Measurements from ENCODE around the gene CSNK1A1. TPM values are rescaled to one million over a fixed set of nuclear protein-coding genes. Genes with fewer than 3 reads are reported as not detected.

CSNK1A1 gene
- polyA plus RNA-seq, 2 of the 4 experiments (the other 2 are of a cell fraction): 123 to 218 TPM

GRCh38 chr5:149545327-149545726 lies 5.9 kb downstream of the CSNK1A1 start:
- H3K4me3 ChIP-seq: no peak overlapping the region
- H3K4me1 ChIP-seq: peaks cover 40% of the 10 kb centered on the region
- H3K27ac ChIP-seq: no peak overlapping the region
- 83% methylated on average over 6 of the region's 6 CpGs for WGBS (ENCODE audit: missing lambda C conversion rate)
- ChIA-PET POLR2A (no interaction called here), CTCF (interaction anchor here (0.6 to 1.7 kb wide), 5 partner anchors 19 to 102 kb away, joined by 3 to 6 read pairs (median 3); no protein-coding TSS in a partner anchor)
- ATAC-seq (no peak), FAIRE-seq (no peak), DNase-seq (ENCODE audit: low read depth in 1 of 2, low spot score in 1 of 2) (no peak)
- no peaks in the 10 kb centered on the region for H3K9me3 ChIP-seq
- no peak overlapping the region for H3K4me2 ChIP-seq
- no peak for TF ChIP-seq MAZ (IDR thresholded peaks at IDR 0.05; ENCODE audit: borderline replicate concordance, low read depth, low read length)
- no peak for TF ChIP-seq KDM5A (IDR thresholded peaks at IDR 0.05)
- no peak for TF ChIP-seq MYC (IDR thresholded peaks at IDR 0.05; ENCODE audit: borderline replicate concordance, low read length)
- no peak for TF ChIP-seq SMC3 (IDR thresholded peaks at IDR 0.05)
- TF ChIP-seq MAX (IDR thresholded peaks at IDR 0.05): no peak

GRCh38 chr5:149544028-149544420 lies 7.2 kb downstream of the CSNK1A1 start:
- DNase-seq (ENCODE audit: low read depth in 1 of 2, low spot score in 1 of 2): no peak
- H3K4me2 ChIP-seq: no peak overlapping the region
- no peak overlapping the region for H3K27ac ChIP-seq
- WGBS (ENCODE audit: missing lambda C conversion rate): 86% methylated on average over 3 of the region's 3 CpGs
- CTCF ChIA-PET: interaction anchor here (0.6 to 2.4 kb wide), 12 partner anchors 13 to 307 kb away, joined by 3 to 11 read pairs (median 3); no protein-coding TSS in a partner anchor
- POLR2A ChIA-PET: interaction anchor here (1.2 kb wide), 1 partner anchor 18 kb away, joined by 4 read pairs; no protein-coding TSS in a partner anchor
- no peaks in the 10 kb centered on the region for H3K9me3 ChIP-seq
- ATAC-seq: no peak
- no peak overlapping the region for H3K4me3 ChIP-seq
- peaks cover 46% of the 10 kb centered on the region for H3K4me1 ChIP-seq
- FAIRE-seq: no peak
- TF ChIP-seq HDAC2 (IDR thresholded peaks at IDR 0.05) (no peak), TFCP2L1 (CRISPR knock-in tag; IDR thresholded peaks at IDR 0.05) (no peak), CTCF (IDR thresholded peaks at IDR 0.05) (no peak), SMC3 (IDR thresholded peaks at IDR 0.05) (no peak), ZFP36 (IDR thresholded peaks at IDR 0.05; ENCODE audit: borderline replicate concordance, partially characterized antibody) (no peak), POLR2AphosphoS2 (conservative IDR thresholded peaks at IDR 0.05; ENCODE audit: low read length) (no peak), JUNB (IDR thresholded peaks at IDR 0.05) (no peak), JUN (IDR thresholded peaks at IDR 0.05) (no peak), POLR2A (IDR thresholded peaks at IDR 0.05; ENCODE audit: low read length) (no peak), HOXB13 (CRISPR knock-in tag; IDR thresholded peaks at IDR 0.05; ENCODE audit: low read depth) (no peak), GATA3 (IDR thresholded peaks at IDR 0.05; ENCODE audit: borderline replicate concordance) (no peak), PHF8 (IDR thresholded peaks at IDR 0.05; ENCODE audit: borderline replicate concordance, low read depth) (no peak), ZNF302 (CRISPR knock-in tag; IDR thresholded peaks at IDR 0.05) (no peak), CBX2 (IDR thresholded peaks at IDR 0.05; ENCODE audit: borderline replicate concordance, low read depth) (no peak), RFX5 (IDR thresholded peaks at IDR 0.05) (no peak), HES2 (IDR thresholded peaks at IDR 0.05) (no peak), KDM5A (IDR thresholded peaks at IDR 0.05) (no peak), CBX8 (IDR thresholded peaks at IDR 0.05) (no peak)

- CTCF ChIA-PET: interaction anchor here (0.6 to 2.4 kb wide), 15 partner anchors 8 to 307 kb away, joined by 3 to 11 read pairs (median 3); partner anchors contain the start of gene CSNK1A1
- POLR2A ChIA-PET: interaction anchor here (1.2 kb wide), 1 partner anchor 19 kb away, joined by 4 read pairs; no protein-coding TSS in a partner anchor
- Histone ChIP-seq H3K4me2 (no peak overlapping the region), H3K4me3 (no peak overlapping the region), H3K4me1 (peaks cover 40% of the 10 kb centered on the region), H3K9me3 (no peaks in the 10 kb centered on the region), H3K27ac (no peak overlapping the region)
- WGBS (ENCODE audit: missing lambda C conversion rate): 86% methylated on average over 8 of the region's 8 CpGs
- FAIRE-seq (no peak), ATAC-seq (peak in 1 of 2 experiments; percentile 22; a peak in 1 of 6 replicates), DNase-seq (ENCODE audit: low read depth in 1 of 2, low spot score in 1 of 2) (no peak)
- TF ChIP-seq EP300 (IDR thresholded peaks at IDR 0.05) (no peak), BCL3 (IDR thresholded peaks at IDR 0.05) (no peak), TP53 (CRISPR knock-in tag; IDR thresholded peaks at IDR 0.05) (no peak), HOXA7 (CRISPR knock-in tag; IDR thresholded peaks at IDR 0.05) (no peak), KDM5A (IDR thresholded peaks at IDR 0.05) (no peak), FOXS1 (CRISPR knock-in tag; IDR thresholded peaks at IDR 0.05) (no peak), NPAS2 (CRISPR knock-in tag; IDR thresholded peaks at IDR 0.05; ENCODE audit: borderline replicate concordance) (no peak), CBX2 (IDR thresholded peaks at IDR 0.05; ENCODE audit: borderline replicate concordance, low read depth) (no peak), CBX8 (IDR thresholded peaks at IDR 0.05) (no peak), GATA3 (IDR thresholded peaks at IDR 0.05; ENCODE audit: borderline replicate concordance) (no peak), ATOH8 (CRISPR knock-in tag; IDR thresholded peaks at IDR 0.05; ENCODE audit: low read depth) (no peak), HOXB5 (CRISPR knock-in tag; IDR thresholded peaks at IDR 0.05) (no peak), MAZ (IDR thresholded peaks at IDR 0.05; ENCODE audit: borderline replicate concordance, low read depth, low read length) (no peak), RCOR1 (IDR thresholded peaks at IDR 0.05; ENCODE audit: low read depth, low read length) (no peak)
Observed at GRCh38 chr5:149543361-149544027, 7.7 kb downstream of the CSNK1A1 start.

All from A549 (cell line).